Naive B cell (primary cell): ENCODE data around the gene KCNQ1. TPM values are rescaled to one million over a fixed set of nuclear protein-coding genes. Genes with fewer than 3 reads are reported as not detected.

Experiments used
- ATAC-seq, 2 donors: fragments of 150-1000 bp; cut with Tn5 transposase; 2 replicates each; pipeline ENCODE4 v1.10.0; 2021; ENCODE audit warnings: low read depth in 2 of 2, mild to moderate bottlenecking in 2 of 2, moderate library complexity in 2 of 2
- DNase-seq: peaks from one replicate; pipeline ENCODE4 v3.0.0; 2022
- H3K27ac Mint-ChIP-seq, 6 donors: one replicate each; pipeline ENCODE4 v1.8.0; 2020 to 2022; ENCODE audit warnings: mild to moderate bottlenecking in 6 of 6, mixed read lengths in 6 of 6, moderate library complexity in 5 of 6, inconsistent platforms in 2 of 6
- H3K27me3 Mint-ChIP-seq, 3 donors: one replicate each; pipeline ENCODE4 v1.8.0; 2021 to 2022; ENCODE audit warnings: mixed read lengths in 3 of 3, mild to moderate bottlenecking in 1 of 3
- H3K36me3 Mint-ChIP-seq, 2 donors: one replicate each; pipeline ENCODE4 v1.8.0; 2020 to 2022; ENCODE audit warnings: mixed read lengths in 2 of 2, inconsistent platforms in 1 of 2, mild to moderate bottlenecking in 1 of 2
- H3K4me1 Mint-ChIP-seq, 3 donors: one replicate each; pipeline ENCODE4 v1.8.0; 2020 to 2022; ENCODE audit warnings: mixed read lengths in 3 of 3, inconsistent platforms in 1 of 3, mild to moderate bottlenecking in 1 of 3, moderate library complexity in 1 of 3
- H3K4me3 Mint-ChIP-seq, 8 donors: one replicate each; pipeline ENCODE4 v1.8.0; 2020 to 2022; ENCODE audit warnings: mild to moderate bottlenecking in 8 of 8, mixed read lengths in 8 of 8, moderate library complexity in 8 of 8, inconsistent platforms in 2 of 8
- H3K9me3 Mint-ChIP-seq, 7 donors: one replicate each; pipeline ENCODE4 v1.8.0; 2020 to 2022; ENCODE audit warnings: mixed read lengths in 7 of 7, mild to moderate bottlenecking in 5 of 7, inconsistent platforms in 2 of 7, moderate library complexity in 1 of 7
- polyA plus RNA-seq, 6 donors: library from polyadenylated mRNA; unstranded; fragments of 300-500 nt; fragmentation: Illumina TruSeq; gene quantifications; one replicate each; pipeline ENCODE4 v1.2.3, GENCODE V29; 2021; ENCODE audit warnings: low read depth in 6 of 6

The KCNQ1 gene
- polyA plus RNA-seq, 6 donors from 2014 or later = 9.3 to 22.6 (median 10.3) TPM

- Mint-ChIP-seq H3K4me1 (peaks cover 10 to 20% (median 11%) of the 10 kb centered on the region in 3 donors), H3K9me3 (no peaks in the 10 kb centered on the region), H3K27me3 (peaks cover 0 to 14% (median 0%) of the 10 kb centered on the region in 3 donors), H3K27ac (peak overlapping the region in 1 of 6 donors; percentile 85), H3K4me3 (no peak overlapping the region), H3K36me3 (peaks cover 6 to 9% of the 10 kb centered on the region in 2 donors)
- DNase-seq (no peak), ATAC-seq (no peak)
Observed at GRCh38 chr11:2550606-2550970, 105.8 kb downstream of the KCNQ1 start.

DNA sequence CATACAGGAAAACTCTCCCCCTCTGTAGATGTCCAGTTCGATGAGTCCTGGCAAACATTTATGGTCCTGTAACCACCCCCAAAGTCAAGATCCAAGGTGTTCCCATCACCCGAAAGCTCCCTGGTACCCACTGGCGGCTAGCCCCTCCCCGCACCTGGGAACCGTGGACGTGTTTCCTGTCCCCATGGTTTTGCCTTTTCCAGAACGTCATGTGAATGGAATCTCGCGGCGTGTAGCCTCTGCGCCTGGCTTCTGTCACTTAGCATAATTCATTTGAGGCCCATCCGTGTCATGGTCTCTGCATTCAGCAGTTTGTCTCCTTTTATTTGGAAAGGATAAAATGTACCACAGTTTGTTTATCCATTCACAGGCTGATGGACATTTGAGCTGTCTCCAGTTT lies 106.3 kb downstream of the KCNQ1 start:
- H3K9me3 Mint-ChIP-seq = no peaks in the 10 kb centered on the region
- H3K27me3 Mint-ChIP-seq = peaks cover 0 to 14% (median 0%) of the 10 kb centered on the region in 3 donors
- ATAC-seq = no peak
- H3K4me3 Mint-ChIP-seq = peak overlapping the region in 1 of 8 donors; percentile 47
- H3K27ac Mint-ChIP-seq = peak overlapping the region in 1 of 6 donors; percentile 14
- H3K4me1 Mint-ChIP-seq = peaks cover 10 to 20% (median 11%) of the 10 kb centered on the region in 3 donors
- peaks cover 6 to 9% of the 10 kb centered on the region in 2 donors for H3K36me3 Mint-ChIP-seq
- no peak for DNase-seq

GRCh38 chr11:2552210-2552609 lies 107.4 kb downstream of the KCNQ1 start:
- H3K36me3 Mint-ChIP-seq = peaks cover 6 to 9% of the 10 kb centered on the region in 2 donors
- ATAC-seq = no peak
- H3K27ac Mint-ChIP-seq = no peak overlapping the region
- DNase-seq = no peak
- H3K9me3 Mint-ChIP-seq = no peaks in the 10 kb centered on the region
- peaks cover 10 to 29% (median 15%) of the 10 kb centered on the region in 3 donors for H3K4me1 Mint-ChIP-seq
- peaks cover 0 to 14% (median 0%) of the 10 kb centered on the region in 3 donors for H3K27me3 Mint-ChIP-seq
- no peak overlapping the region for H3K4me3 Mint-ChIP-seq

GRCh38 chr11:2553198-2553597 lies 108.4 kb downstream of the KCNQ1 start:
- H3K27ac Mint-ChIP-seq = no peak overlapping the region
- DNase-seq (no peak), ATAC-seq (no peak)
- H3K36me3 Mint-ChIP-seq = peaks cover 6 to 9% of the 10 kb centered on the region in 2 donors
- peaks cover 0 to 8% (median 0%) of the 10 kb centered on the region in 3 donors for H3K27me3 Mint-ChIP-seq
- H3K4me1 Mint-ChIP-seq = peaks cover 10 to 27% (median 19%) of the 10 kb centered on the region in 3 donors
- H3K4me3 Mint-ChIP-seq = no peak overlapping the region
- H3K9me3 Mint-ChIP-seq = no peaks in the 10 kb centered on the region

GRCh38 chr11:2553886-2554285 lies 109.1 kb downstream of the KCNQ1 start:
- DNase-seq (no peak), ATAC-seq (no peak)
- H3K27me3 Mint-ChIP-seq = peaks cover 0 to 8% (median 0%) of the 10 kb centered on the region in 3 donors
- peaks cover 5 to 30% (median 25%) of the 10 kb centered on the region in 3 donors for H3K4me1 Mint-ChIP-seq
- H3K27ac Mint-ChIP-seq = no peak overlapping the region
- peaks cover 6 to 9% of the 10 kb centered on the region in 2 donors for H3K36me3 Mint-ChIP-seq
- H3K9me3 Mint-ChIP-seq = no peaks in the 10 kb centered on the region
- H3K4me3 Mint-ChIP-seq = no peak overlapping the region

DNA sequence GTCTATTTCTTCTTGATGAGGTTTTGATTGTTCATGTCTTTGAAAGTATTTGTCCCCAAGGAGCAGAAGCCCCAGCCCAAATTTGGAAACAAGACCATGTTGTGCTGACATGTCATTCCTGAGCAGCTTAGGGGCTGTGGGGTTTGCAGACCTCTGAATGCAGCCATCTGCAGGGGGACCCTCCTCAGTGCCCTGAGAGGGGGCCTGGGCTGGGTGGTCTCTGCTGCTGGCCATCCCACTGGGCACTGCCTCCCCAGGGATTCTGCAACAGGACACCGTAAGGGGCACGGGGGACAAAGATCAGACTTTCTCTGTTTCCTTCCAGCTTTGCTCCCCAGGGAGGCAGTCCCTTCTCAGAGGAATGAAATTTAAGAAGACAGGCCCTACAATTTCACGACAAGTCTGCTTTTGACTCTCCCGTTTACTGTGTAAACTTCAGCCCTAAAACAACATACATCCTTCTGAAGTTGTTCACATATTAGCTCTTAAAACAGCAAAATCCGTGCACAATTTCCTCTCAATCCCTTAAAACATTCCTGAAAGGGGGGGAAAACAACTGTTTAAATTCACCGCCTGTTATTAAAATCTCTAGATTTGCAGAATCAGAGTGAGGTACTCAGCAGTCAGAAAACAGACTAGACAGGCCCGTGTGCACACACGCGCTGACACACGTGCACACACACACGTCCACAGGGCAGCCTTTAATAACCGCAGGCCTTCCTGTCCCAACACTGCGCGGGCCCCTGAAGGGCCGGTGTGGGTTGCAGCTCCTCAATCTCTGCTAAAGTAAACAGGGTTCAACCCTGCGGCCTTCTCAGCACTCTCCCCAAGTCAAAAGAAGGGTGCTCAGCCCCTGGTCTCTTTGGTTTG lies 109.8 kb downstream of the KCNQ1 start:
- peaks cover 0 to 8% (median 0%) of the 10 kb centered on the region in 3 donors for H3K27me3 Mint-ChIP-seq
- no peak overlapping the region for H3K4me3 Mint-ChIP-seq
- DNase-seq (no peak), ATAC-seq (no peak)
- H3K9me3 Mint-ChIP-seq = no peaks in the 10 kb centered on the region
- H3K27ac Mint-ChIP-seq = no peak overlapping the region
- H3K4me1 Mint-ChIP-seq = peaks cover 9 to 34% (median 32%) of the 10 kb centered on the region in 3 donors
- peaks cover 6 to 9% of the 10 kb centered on the region in 2 donors for H3K36me3 Mint-ChIP-seq

DNA sequence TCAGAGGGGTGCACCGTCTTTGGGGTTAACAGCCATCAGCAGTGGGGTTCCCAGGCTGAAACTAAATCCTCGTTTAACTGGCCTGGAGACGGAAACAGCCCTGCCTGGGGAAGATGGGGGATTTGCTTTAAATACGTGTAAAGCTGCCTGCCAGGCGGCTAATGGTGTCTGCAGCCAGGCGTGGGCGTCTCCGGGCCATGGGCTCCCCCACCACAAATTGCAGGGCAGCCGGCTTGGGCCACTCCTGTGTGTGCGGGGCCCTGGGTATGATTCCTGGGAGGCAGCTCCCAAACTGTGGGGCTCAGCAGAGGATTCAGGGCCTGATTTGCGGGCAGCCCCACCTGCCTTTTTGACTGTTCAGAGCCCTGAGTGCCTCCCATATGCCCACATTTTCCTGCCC lies 110.5 kb downstream of the KCNQ1 start:
- H3K36me3 Mint-ChIP-seq = peaks cover 6 to 9% of the 10 kb centered on the region in 2 donors
- DNase-seq (no peak), ATAC-seq (no peak)
- H3K27me3 Mint-ChIP-seq = peaks cover 0 to under 1% (median 0%) of the 10 kb centered on the region in 3 donors
- peaks cover 7 to 37% (median 35%) of the 10 kb centered on the region in 3 donors for H3K4me1 Mint-ChIP-seq
- no peaks in the 10 kb centered on the region for H3K9me3 Mint-ChIP-seq
- H3K27ac Mint-ChIP-seq = peak overlapping the region in 1 of 6 donors; percentile 47
- H3K4me3 Mint-ChIP-seq = no peak overlapping the region

DNA sequence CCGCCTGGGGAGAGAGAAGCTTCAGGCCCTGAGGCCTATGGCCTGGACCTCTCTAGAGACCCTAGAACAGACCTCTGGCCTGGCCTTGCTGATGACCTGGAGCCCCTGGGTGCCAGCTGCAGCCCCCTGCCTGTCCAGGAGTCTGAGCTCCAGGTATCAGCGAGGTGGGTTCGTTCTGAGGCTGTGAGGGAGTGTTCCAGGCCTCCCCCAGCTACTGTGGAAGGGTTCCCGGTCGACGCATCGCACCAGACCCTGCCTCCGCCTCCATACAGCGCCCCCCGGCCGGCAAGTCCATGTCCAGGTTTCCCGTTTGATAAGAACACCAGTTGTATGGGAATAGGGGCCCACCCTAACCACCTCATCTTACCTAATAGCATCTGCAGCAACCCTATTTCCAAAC lies 111.1 kb downstream of the KCNQ1 start:
- ATAC-seq = no peak
- no peaks in the 10 kb centered on the region for H3K27me3 Mint-ChIP-seq
- H3K27ac Mint-ChIP-seq = peak overlapping the region in 1 of 6 donors; percentile 22
- DNase-seq = no peak
- H3K9me3 Mint-ChIP-seq = no peaks in the 10 kb centered on the region
- H3K4me1 Mint-ChIP-seq = peaks cover 7 to 36% (median 35%) of the 10 kb centered on the region in 3 donors
- no peak overlapping the region for H3K4me3 Mint-ChIP-seq
- peaks cover 6 to 9% of the 10 kb centered on the region in 2 donors for H3K36me3 Mint-ChIP-seq

DNA sequence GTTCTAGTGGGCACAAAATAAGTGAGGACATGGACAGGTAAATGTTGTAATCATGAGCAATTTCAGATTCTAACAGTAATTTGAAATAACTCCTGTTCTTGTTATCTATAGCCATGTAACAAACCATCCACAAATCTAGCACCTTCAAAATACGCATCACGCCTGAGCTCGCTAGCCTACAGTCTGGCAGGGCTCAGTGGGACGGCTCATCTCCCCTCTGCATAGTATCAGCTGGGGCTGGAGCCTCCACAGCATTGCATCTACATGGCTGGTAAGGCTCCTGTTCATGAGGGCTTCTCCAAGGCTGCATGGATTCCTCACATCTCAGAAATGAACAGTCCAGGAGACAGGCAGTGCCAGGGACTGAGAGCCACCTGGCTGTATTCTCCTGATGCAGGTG lies 112.6 kb downstream of the KCNQ1 start:
- Mint-ChIP-seq H3K4me3 (no peak overlapping the region), H3K36me3 (no peaks in the 10 kb centered on the region), H3K9me3 (no peaks in the 10 kb centered on the region), H3K4me1 (peaks cover 7 to 33% (median 33%) of the 10 kb centered on the region in 3 donors), H3K27me3 (no peaks in the 10 kb centered on the region), H3K27ac (no peak overlapping the region)
- DNase-seq (no peak), ATAC-seq (no peak)

DNA sequence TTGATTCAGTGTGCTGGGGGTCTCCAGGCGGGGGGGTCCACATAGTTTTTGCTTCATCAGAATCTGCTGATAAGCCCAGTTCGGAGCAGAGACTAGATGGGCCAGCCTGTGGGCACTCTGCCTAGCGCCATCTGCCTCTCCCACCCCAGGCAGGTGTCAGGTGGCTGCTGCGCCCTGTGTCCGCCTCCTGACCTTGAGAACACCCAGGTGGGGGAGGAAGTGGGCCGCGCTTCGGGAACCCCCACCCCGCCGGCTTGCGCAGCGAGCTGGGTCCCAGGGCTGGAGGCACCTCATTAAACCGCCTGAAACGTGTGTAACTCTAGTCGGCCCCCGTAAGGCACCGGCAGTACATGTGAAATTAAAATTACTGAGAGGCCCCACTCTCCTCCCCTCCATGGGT lies 113.6 kb downstream of the KCNQ1 start:
- peaks cover 7 to 33% (median 29%) of the 10 kb centered on the region in 3 donors for H3K4me1 Mint-ChIP-seq
- ATAC-seq = no peak
- H3K27me3 Mint-ChIP-seq = no peaks in the 10 kb centered on the region
- H3K27ac Mint-ChIP-seq = no peak overlapping the region
- no peak overlapping the region for H3K4me3 Mint-ChIP-seq
- H3K9me3 Mint-ChIP-seq = no peaks in the 10 kb centered on the region
- DNase-seq = no peak
- no peaks in the 10 kb centered on the region for H3K36me3 Mint-ChIP-seq

GRCh38 chr11:2558861-2559526 lies 114.2 kb downstream of the KCNQ1 start:
- DNase-seq (no peak), ATAC-seq (no peak)
- Mint-ChIP-seq H3K36me3 (no peaks in the 10 kb centered on the region), H3K27ac (peak overlapping the region in 2 of 6 donors; percentile 16 to 26), H3K27me3 (no peaks in the 10 kb centered on the region), H3K4me3 (peak overlapping the region in 3 of 8 donors; percentile 19 to 54 (median 32)), H3K9me3 (no peaks in the 10 kb centered on the region), H3K4me1 (peaks cover 7 to 33% (median 29%) of the 10 kb centered on the region in 3 donors)

- ATAC-seq = no peak
- no peaks in the 10 kb centered on the region for H3K9me3 Mint-ChIP-seq
- H3K36me3 Mint-ChIP-seq = no peaks in the 10 kb centered on the region
- peak overlapping the region in 2 of 6 donors; percentile 16 to 26 for H3K27ac Mint-ChIP-seq
- H3K4me1 Mint-ChIP-seq = peaks cover 7 to 29% (median 29%) of the 10 kb centered on the region in 3 donors
- no peaks in the 10 kb centered on the region for H3K27me3 Mint-ChIP-seq
- no peak for DNase-seq
- H3K4me3 Mint-ChIP-seq = peak overlapping the region in 3 of 8 donors; percentile 15 to 40 (median 19)
Observed at GRCh38 chr11:2559527-2560311, 114.9 kb downstream of the KCNQ1 start.
